HG03378 (cell line): ENCODE results near the gene TM2D3.

Source experiments
- ATAC-seq: cut with Tn5 transposase; IDR thresholded peaks from one replicate; pipeline ENCODE4 v1.9.1; 2021; ENCODE audit warnings: mild to moderate bottlenecking, moderate library complexity; ENCODE audit not compliant: unreplicated experiment

Gene TM2D3

GRCh38 chr15:101652098-101652785 is at the start of gene TM2D3:
Gene TM2D3 (minus strand): TSS chr15:101652381. CDS start chr15:101652361, 20 bp downstream.
- ATAC-seq, result peak; percentile 79

DNA sequence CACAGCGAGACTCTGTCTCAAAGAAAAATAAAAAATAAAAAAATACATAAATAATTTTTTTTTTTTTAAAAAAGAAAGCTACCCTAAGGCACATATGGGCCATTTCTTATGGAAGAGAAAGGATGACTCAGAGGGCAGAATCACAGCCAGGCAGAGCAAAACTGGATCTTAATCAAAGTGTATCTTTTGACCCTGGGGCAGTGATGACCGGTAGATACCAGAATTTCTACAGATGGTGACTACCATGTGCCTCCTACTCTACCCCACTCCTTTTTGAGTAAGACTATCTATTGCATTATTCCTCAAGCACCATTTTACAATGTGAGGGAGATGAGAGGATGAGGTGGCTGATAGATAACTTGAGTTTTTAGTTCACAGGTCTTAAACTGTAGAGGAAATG is 46.1 kb upstream of the TM2D3 start:
- ATAC-seq, result no peak

DNA sequence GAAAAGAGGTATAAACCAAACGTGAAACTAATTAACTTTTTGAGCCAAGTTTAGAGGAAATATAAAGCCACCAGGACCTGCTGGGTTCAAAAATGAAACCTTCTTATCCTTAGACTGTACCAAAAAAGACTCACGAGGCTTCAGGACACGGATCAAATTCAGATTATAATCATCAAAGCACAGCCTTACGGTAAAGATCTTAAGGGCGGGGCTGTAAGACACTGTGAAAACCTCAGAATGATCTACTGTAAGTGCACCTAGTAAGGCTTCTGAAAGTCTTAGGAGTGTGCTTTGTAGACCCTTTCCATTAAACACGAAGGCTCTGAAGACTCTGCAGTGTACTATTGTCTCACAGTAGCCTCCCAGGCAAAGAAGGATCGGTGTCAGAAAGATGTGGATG is 45.3 kb upstream of the TM2D3 start:
- ATAC-seq, result no peak

DNA sequence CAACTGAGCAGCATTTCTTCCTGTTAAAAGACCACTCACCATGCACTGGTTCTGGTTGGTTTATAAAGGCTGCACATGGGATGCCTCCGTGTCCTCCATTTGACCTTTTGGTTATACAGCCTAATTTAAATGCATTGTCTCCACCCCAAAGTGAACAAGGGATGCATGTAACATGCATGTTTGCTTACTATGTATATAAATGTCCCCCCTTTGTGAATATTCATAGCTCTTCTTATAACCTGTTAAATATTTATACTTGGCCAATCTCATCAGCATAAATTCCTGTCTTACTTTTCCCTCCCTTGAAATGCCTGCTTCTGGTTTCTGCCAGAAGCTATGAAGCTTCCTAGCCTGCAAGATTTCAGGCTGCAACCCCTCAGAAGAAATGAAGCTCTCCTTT is 44.6 kb upstream of the TM2D3 start:
- no peak for ATAC-seq

GRCh38 chr15:101694261-101694660 is 42.1 kb upstream of the TM2D3 start:
- no peak for ATAC-seq

DNA sequence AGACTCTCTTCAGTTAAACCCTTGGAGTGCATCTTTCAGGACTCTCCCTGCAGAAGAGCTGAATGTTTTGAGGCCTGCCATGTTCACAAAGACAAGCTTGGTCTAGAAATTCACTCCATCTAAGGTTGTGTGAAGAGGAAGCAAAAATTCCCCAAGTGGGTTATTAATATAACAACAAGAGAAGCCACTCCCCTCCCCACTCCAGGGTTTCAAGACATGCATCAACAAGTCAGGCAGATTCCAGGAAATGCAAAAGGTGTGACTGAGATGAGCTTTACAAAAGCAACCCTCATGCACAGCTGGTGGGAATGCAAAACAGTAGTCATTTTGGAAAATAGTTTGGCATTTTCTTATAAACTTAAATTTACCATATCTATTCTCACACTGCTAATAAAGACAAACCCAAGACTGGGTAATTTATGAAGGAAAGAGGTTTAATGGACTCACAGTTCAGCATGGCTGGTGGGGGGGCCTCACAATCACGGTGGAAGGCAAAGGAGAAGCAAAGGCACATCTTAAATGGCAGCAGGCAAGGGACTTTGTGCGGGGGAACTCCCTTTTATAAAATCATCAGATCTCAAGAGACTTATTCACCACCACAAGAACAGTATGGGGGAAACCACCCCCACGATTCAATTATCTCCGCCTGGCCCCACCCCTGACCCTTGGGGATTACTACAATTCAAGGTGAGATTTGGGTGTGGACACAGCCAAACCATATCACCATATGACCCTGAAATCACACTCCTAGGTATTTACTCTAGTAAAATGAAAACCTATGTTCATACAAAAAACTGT is 40.8 kb upstream of the TM2D3 start:
- no peak for ATAC-seq

GRCh38 chr15:101689901-101690300 is 37.7 kb upstream of the TM2D3 start:
- no peak for ATAC-seq

DNA sequence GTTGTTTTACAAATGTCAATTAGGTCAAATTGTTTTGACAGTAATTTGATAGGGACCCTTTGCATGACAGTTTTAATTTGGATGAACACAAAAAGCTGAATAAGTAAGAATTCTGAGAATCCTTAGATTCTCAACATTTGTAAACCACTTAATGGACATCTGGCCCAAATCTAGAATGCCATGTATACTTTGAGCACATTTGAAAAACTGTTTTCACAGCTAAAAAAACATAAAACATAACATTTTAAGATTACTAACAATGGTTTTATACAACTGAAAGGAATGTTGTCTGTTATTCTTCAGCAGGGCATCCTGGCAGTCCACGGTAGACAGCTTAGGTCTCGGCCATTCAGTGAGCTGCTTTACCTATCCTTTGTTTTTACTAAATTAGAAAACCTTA is 34.5 kb upstream of the TM2D3 start:
- no peak for ATAC-seq

DNA sequence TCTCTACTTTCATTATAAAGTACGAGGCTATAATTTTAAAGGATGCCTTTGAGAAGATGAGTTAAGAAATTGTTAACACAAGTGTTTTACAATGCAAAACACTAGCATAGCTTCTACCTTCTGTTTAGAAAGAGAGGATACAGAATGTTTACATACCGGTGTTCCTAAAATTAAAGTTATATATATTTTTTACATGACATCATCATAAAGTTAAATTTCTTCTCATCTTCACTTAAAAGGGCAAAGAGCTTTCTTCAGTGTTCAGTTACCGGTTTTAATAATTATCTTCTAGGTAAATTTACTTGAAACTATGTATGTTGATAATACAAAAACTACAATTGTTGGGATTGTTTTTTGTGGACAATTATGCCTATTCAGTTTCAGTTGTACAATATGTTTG is 32.7 kb upstream of the TM2D3 start:
- ATAC-seq, result no peak

GRCh38 chr15:101684384-101684783 is 32.2 kb upstream of the TM2D3 start:
- ATAC-seq, result no peak

GRCh38 chr15:101679806-101680205 is 27.6 kb upstream of the TM2D3 start:
- ATAC-seq, result no peak

GRCh38 chr15:101676921-101677329 is 24.7 kb upstream of the TM2D3 start:
- ATAC-seq, result no peak

DNA sequence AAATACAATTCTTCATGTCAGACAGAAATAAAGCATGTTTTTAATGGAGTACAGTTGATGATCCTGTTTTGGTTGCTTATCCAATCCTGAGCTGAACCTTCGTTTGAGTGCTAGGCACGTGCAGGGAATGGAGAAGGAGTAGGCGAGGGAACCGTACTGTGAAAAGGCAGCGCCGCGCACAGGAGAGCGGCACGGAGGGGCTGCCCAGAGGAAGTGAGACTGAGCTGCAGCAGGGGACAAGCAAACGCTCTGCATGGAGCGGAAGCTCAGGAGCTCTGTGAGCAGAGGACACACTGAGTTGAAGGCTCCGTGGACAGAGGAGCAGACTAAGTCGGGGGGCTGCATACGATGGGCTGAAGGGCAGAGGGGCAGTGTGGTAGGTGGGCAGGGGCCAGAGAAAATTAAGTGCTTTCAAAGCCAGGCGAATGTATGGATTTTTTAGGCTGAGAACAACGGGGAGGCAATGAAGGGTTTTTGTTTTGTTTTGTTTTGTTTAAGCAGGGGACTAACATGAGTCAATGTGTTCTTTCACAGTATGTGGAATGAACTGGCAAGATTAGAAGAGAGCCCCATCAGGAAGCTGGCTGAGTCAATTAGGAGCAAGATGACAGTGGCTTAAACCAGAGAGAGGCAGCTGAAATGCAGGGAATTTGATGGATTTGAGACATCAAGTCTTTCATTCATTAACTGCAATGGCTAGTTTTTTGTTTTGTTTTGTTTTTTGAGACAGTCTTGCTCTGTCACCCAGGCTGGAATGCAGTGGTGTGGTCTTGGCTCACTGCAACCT is 23.8 kb upstream of the TM2D3 start:
- ATAC-seq, result no peak

DNA sequence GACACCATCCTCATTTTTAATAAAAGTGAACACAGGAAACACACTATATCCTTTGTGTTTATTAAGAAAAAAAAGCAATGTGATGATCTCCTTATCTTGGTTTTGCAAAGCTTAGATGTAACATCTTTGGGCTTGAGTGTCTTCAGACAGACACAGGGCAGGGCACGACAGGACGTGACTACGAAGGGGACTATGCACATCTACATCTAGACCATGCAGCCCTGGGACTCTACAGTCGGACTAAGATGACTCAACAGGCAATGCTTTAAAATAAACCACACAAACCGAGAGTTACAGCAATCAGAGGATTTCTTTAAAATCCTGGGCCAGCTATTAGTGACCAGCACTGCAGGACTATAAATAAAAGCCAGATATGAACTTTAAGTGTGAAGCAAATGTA is 22.8 kb upstream of the TM2D3 start:
- no peak for ATAC-seq

- ATAC-seq, result no peak
These were observed 20.1 kb upstream of the TM2D3 start for GRCh38 chr15:101672298-101672697.

GRCh38 chr15:101669744-101670143 is 17.6 kb upstream of the TM2D3 start:
- ATAC-seq, result no peak

DNA sequence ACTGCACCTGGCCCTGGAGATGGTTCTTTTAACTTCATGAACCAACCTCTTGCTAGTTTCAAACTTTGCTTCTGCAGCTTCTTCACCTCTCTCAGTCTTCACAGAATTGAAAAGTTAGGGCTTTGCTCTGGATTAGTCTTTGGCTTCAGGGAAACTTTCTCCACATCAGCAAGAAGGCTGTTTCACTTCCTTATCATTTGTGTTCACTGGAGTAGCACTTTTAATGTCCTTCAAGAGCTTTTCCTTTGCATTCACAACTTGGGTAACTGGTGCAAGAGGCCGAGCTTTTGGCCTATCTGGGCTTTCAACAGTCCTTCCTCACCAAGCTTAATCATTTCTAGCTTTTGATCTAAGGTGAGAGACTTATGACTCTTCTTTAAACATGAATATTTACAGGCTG is 15.7 kb upstream of the TM2D3 start:
- ATAC-seq, result no peak

- no peak for ATAC-seq
These were observed 12.2 kb upstream of the TM2D3 start for GRCh38 chr15:101664303-101664913.

DNA sequence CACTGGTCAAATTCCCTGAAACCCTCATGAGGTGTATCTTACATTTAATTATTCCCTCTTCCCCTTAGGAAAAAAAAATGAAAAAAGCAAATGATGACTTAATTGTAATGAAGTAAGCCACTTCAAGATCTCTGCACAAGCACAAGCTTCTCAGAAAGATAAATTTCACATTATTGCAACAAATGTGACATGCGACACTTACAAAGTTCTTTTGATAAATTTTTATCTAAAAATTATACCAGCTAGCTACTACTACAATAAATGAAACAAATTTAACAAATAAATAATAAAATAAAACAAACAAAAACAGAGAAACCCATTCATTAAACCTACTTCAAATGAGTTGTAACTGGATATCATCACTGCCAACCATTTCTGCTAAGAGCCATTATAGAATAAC is 10.0 kb upstream of the TM2D3 start:
- ATAC-seq, result no peak

DNA sequence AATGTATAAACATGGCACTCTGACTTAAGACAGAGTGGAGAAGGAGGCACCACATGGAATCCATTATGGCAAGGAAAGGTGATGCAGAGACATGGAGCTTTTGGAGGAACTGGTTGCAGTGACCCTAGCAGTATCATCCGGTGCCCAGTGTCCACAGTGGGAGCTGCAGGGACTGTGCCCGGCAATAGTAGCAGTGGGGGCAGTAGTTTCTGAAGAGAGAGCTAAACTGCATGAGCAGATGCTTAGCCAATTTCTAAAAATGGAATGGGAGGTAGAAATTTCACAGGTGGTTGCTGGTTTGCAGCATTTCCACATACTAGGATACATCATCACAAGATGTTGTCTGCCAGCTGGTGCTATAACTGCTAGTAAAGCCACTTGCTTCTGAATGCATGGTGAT is 7.8 kb upstream of the TM2D3 start:
- no peak for ATAC-seq
